GM21367 (cell line): ENCODE data around the gene ABCD1.

Experiments used
- ATAC-seq: cut with Tn5 transposase; IDR thresholded peaks from one replicate; pipeline ENCODE4 v1.9.1; 2021; ENCODE audit not compliant: unreplicated experiment

ABCD1 gene

GRCh38 chrX:153755136-153755535 is 30.5 kb downstream of the ABCD1 start:
- ATAC-seq, result no peak

- ATAC-seq, result no peak
Measured at GRCh38 chrX:153761863-153762262, 37.2 kb downstream of the ABCD1 start.

GRCh38 chrX:153762626-153763173 is 38.0 kb downstream of the ABCD1 start:
- no peak for ATAC-seq

GRCh38 chrX:153763298-153763932 is 38.8 kb downstream of the ABCD1 start:
- no peak for ATAC-seq

GRCh38 chrX:153763989-153764755 is 39.5 kb downstream of the ABCD1 start, which contains the start of gene PLXNB3:
TSS of gene PLXNB3 (plus strand) at chrX:153764249. CDS start at chrX:153765536, 1,287 bp downstream.
- ATAC-seq, result no peak

DNA sequence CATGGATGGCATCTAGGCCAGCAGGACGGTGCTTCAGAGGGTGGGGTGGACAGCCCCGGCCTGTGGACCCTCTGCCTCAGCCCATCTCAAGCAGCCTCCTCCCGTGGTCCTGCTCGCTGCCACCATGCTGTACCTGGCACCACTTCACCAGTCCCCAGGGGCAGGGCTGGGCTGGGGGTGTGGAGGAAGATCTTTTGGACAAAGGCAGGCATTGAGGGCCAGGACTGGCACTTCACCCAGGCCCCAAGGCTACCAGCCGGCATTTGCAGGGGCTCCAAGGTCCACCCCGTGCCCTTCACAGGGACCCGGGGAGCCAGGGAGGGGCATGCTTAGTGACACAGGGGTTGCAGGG is 40.1 kb downstream of the ABCD1 start:
- no peak for ATAC-seq

- no peak for ATAC-seq
Measured at GRCh38 chrX:153765138-153766079, 40.8 kb downstream of the ABCD1 start.

GRCh38 chrX:153766098-153766817 is 41.6 kb downstream of the ABCD1 start:
- no peak for ATAC-seq

- no peak for ATAC-seq
Measured at GRCh38 chrX:153766871-153767673, 42.4 kb downstream of the ABCD1 start.

- ATAC-seq, result no peak
Measured at GRCh38 chrX:153767674-153768055, 43.0 kb downstream of the ABCD1 start.

DNA sequence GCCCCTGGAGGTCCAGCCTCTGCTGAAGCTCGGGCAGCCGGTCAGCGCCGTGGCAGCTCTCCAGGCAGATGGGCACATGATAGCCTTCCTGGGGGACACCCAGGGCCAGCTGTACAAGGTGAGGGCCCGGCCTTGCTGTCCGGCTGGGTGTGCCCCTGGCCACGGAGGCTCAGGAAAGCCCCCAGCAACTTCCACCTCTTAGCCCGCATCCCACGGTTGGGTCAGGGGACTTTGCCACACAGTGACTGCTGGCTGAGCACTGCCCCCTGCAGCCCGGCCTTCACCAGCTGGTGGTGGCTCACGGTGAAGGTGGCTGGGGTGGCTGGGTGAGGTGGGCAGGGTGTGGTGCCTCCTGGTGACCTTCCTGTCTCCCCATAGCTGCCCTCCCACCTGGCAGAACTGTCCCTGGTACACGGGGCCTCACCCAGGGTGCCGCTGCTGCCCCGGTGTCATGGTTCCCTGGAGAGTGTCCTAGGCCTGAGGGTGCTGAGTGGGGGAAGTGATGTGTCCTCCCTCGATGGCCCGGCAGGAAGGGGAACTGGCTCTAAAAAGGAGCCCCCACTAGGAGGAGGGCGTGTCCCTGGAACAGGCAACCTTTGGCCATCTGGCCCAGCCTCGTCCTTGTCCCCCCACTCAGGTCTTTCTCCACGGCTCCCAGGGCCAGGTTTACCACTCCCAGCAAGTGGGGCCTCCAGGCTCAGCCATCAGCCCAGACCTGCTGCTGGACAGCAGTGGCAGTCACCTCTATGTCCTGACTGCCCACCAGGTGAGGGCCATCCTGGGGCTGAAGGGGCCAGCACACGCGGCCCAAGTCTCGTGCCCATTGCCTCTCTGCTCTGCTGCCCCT is 43.9 kb downstream of the ABCD1 start:
- ATAC-seq, result no peak

DNA sequence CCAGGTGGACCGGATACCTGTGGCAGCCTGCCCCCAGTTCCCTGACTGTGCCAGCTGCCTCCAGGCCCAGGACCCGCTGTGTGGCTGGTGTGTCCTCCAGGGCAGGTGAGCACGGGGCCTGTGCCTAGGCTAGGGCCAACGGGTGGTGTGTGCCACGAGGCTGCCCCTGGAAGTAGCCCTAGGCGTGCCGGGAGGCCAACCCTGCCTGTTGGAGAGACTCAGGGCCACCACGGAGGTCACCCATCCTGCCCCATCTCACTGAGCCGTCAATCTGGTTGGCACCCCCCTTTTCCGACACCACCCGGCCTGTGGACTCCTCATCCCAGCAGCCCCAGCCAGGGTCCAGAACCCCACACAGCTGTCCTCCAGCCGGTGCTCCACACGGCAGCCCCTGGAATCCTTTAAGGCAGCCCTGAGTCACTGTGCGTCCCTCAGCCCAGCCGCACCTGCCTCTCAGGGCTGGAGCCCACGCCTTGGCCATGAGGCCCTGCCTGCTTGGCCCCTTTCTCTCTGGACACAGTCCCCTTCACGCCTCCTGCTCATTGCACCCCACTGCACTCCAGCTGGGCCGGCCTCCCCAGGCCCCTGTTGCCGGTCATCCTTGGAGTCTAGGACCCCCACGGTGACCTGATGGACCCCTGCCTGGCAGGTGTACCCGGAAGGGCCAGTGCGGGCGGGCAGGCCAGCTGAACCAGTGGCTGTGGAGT is 44.7 kb downstream of the ABCD1 start:
- no peak for ATAC-seq

DNA sequence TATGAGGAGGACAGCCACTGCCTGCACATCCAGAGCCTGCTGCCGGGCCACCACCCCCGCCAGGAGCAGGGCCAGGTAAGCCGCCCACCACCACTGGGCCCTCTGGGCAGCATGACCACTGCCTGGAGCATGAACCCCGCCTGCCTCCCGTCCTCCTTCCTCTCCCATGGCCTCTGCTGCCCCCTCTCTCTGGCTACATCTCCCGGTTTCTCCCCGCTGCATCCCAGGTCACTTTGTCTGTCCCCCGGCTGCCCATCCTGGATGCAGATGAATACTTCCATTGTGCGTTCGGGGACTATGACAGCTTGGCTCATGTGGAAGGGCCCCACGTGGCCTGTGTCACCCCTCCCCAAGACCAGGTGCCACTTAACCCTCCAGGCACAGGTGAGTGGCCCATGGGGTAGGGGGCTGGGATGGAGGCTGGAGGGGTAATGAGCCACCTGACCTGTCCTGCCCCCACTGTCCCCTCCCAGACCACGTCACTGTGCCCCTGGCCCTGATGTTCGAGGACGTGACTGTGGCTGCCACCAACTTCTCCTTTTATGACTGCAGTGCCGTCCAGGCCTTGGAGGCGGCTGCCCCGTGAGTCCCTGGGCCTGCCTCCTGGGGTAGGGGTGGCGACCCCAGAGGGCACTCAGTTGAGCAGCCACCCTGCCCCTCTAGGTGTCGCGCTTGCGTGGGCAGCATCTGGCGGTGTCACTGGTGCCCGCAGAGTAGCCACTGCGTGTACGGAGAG is 45.4 kb downstream of the ABCD1 start:
- no peak for ATAC-seq

GRCh38 chrX:153770601-153771414 is 46.2 kb downstream of the ABCD1 start:
- no peak for ATAC-seq

DNA sequence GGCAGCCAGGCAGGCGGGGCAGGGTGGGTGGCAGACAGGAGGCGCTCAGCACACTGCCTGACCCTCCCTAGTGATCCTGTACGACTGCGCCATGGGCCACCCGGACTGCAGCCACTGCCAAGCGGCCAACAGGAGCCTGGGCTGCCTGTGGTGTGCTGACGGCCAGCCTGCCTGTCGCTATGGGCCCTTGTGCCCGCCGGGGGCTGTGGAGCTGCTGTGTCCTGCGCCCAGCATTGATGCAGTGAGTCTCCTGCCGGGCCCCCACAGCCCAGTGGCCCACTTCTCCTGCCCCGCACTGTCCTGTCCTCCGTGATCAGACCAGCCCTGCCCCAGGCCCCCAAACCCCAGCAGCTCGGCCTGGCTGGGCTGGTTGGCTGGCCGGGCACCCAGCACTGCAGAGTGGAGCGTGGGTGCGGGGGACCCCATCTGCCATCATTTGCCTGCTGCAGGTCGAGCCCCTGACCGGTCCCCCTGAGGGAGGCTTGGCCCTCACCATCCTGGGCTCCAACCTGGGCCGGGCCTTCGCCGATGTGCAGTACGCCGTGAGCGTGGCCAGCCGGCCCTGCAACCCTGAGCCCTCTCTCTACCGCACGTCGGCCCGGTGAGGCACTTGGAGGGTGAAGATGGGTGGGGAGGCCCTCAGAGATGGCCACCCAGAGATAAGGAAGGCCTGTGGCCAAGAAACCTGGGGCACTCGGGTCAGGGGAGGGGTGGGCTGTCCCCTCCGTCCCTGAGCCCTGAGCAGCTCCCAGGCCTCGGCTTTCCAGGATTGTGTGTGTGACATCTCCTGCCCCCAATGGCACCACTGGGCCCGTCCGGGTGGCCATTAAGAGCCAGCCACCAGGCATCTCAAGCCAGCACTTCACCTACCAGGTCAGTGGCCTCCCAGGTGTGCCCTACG is 47.0 kb downstream of the ABCD1 start:
- no peak for ATAC-seq
